Measurements from ENCODE around the gene MED13L. TPM values are rescaled to one million over a fixed set of nuclear protein-coding genes. Genes with fewer than 3 reads are reported as not detected.
A peak's percentile ranks its signal among the peaks of the same experiment; 100 is the strongest.

MED13L gene
- total RNA-seq, 5 donors from 2014 or later (not counting 1 experiment from before 2014, with no cell fraction given) = 126 to 216 (median 133) TPM

DNA sequence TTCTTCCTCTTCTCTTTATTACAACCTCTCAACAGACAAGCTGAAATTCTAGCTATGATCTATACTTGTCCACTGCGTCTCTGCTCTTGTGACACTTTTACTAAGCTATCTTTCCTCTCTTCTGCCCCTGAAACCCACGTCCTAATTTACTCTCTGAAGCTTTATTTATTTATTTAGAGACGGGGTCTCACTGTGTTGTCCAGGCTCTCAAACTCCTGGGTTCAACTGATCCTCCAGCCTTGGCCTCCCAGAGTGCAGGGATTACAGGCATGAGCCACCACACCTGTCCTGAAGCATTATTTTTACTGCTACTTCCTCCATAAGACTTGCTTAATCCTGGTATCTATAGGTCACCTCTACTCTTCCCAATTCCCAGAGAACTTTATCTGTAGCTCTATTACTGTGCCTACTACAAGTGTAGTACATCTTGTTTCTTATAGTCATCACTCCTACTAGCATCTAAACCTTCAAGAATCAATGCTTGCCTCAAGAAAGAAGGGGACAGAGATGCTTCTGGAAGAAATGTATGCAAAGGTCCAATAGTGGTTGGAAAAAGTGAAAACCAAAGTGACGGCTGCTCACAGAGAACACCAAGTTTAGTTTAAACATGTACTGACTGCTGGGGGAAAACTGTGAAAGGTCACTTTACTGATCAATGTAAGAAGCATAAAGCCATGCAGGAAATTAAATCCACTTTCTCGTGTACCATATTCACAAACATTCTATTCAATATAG, 61.3 kb downstream of the MED13L start:
- Mint-ChIP-seq H3K4me1 (peaks cover 65 to 69% (median 69%) of the 10 kb centered on the region in 3 donors), H3K36me3 (no peaks in the 10 kb centered on the region)

DNA sequence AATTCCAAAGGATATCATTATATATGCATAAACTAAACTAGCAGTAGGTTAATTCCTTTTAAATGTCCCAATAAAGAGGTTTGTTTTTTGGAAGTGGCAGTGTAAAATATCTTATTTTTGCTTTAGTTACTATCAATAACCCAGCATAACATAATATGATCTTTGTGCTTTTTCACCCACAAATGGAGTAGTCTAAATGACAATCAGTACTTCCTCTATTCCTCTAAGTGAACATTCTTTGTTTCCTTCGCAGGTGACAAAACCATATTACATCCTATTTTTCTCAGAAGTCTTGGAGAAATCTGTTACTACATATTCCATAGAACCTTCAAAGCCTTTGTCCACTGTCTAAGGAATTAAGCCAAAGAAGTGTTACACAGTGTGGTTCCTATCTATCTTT, 62.5 kb downstream of the MED13L start:
- H3K4me1 Mint-ChIP-seq = peaks cover 76 to 80% (median 80%) of the 10 kb centered on the region in 3 donors
- DNase-seq = no peak
- WGBS (ENCODE audit: insufficient coverage) = 70% methylated on average over 1 of the region's 1 CpG
- H3K27me3 Mint-ChIP-seq = no peaks in the 10 kb centered on the region
- no peaks in the 10 kb centered on the region for H3K36me3 Mint-ChIP-seq
- H3K36me3 ChIP-seq (ENCODE audit: control insufficient read depth in 2 of 2, extremely low read depth in 1 of 2, insufficient read depth in 1 of 2, low read length in 1 of 2) = no peaks in the 10 kb centered on the region
- peak overlapping the region in 1 of 3 donors; percentile 2 for H3K4me3 Mint-ChIP-seq
- H3K9me3 ChIP-seq = no peaks in the 10 kb centered on the region
- H3K27ac ChIP-seq (ENCODE audit: low read length) = no peak overlapping the region
- no peak for ATAC-seq (replicated peaks in 1 of 4)
- no peaks in the 10 kb centered on the region for H3K9me3 Mint-ChIP-seq
- ChIA-PET CTCF (no interaction called here), POLR2A (no interaction called here)
- H3K27me3 ChIP-seq (replicated peaks in 1 of 2; ENCODE audit: control insufficient read depth in 2 of 2, extremely low read depth in 1 of 2, insufficient read depth in 2 of 2, low read length in 1 of 2) = no peaks in the 10 kb centered on the region
- H3K4me1 ChIP-seq (ENCODE audit: control insufficient read depth in 1 of 2, extremely low read depth in 1 of 2, insufficient read depth in 2 of 2, low read length in 2 of 2) = peaks cover 2 to 38% of the 10 kb centered on the region in 2 experiments
- no peak overlapping the region for H3K4me3 ChIP-seq (ENCODE audit: control insufficient read depth in 1 of 2, extremely low read depth in 1 of 2, low read length in 1 of 2)
- H3K27ac Mint-ChIP-seq = no peak overlapping the region

More for the DNA sequence above, 61.3 kb downstream of the MED13L start:
- no peaks in the 10 kb centered on the region for H3K27me3 ChIP-seq (replicated peaks in 1 of 2; ENCODE audit: control insufficient read depth in 2 of 2, extremely low read depth in 1 of 2, insufficient read depth in 2 of 2, low read length in 1 of 2)
- Mint-ChIP-seq H3K27ac (no peak overlapping the region), H3K9me3 (no peaks in the 10 kb centered on the region), H3K27me3 (no peaks in the 10 kb centered on the region), H3K4me3 (peak overlapping the region in 1 of 3 donors; percentile 2)
- no peak overlapping the region for H3K4me3 ChIP-seq (ENCODE audit: control insufficient read depth in 1 of 2, extremely low read depth in 1 of 2, low read length in 1 of 2)
- 96% methylated on average over 3 of the region's 5 CpGs for WGBS (ENCODE audit: insufficient coverage)
- H3K36me3 ChIP-seq (ENCODE audit: control insufficient read depth in 2 of 2, extremely low read depth in 1 of 2, insufficient read depth in 1 of 2, low read length in 1 of 2) = no peaks in the 10 kb centered on the region
- ChIA-PET CTCF (interaction anchor here in 1 of 2 donors (0.6 kb wide), 1 partner anchor 150 kb away, joined by 3 read pairs; no protein-coding TSS in a partner anchor), POLR2A (interaction anchor here in 1 of 2 donors (0.6 kb wide), 1 partner anchor 11 kb away, joined by 6 read pairs; no protein-coding TSS in a partner anchor)
- peaks cover 5 to 27% of the 10 kb centered on the region in 2 experiments for H3K4me1 ChIP-seq (ENCODE audit: control insufficient read depth in 1 of 2, extremely low read depth in 1 of 2, insufficient read depth in 2 of 2, low read length in 2 of 2)
- no peaks in the 10 kb centered on the region for H3K9me3 ChIP-seq
- DNase-seq (no peak), ATAC-seq (replicated peaks in 1 of 4) (no peak)
- H3K27ac ChIP-seq (ENCODE audit: low read length) = no peak overlapping the region

- Mint-ChIP-seq H3K4me3 (peak overlapping the region in 1 of 3 donors; percentile 2), H3K27me3 (no peaks in the 10 kb centered on the region), H3K27ac (no peak overlapping the region), H3K36me3 (no peaks in the 10 kb centered on the region), H3K4me1 (peaks cover 86 to 90% (median 88%) of the 10 kb centered on the region in 3 donors), H3K9me3 (no peaks in the 10 kb centered on the region)
- CTCF ChIA-PET = no interaction called here
- no peaks in the 10 kb centered on the region for H3K9me3 ChIP-seq
- H3K36me3 ChIP-seq (ENCODE audit: control insufficient read depth in 2 of 2, extremely low read depth in 1 of 2, insufficient read depth in 1 of 2, low read length in 1 of 2) = no peaks in the 10 kb centered on the region
- POLR2A ChIA-PET = no interaction called here
- DNase-seq (no peak), ATAC-seq (replicated peaks in 1 of 4) (peak in 1 of 4 experiments; percentile 68)
- H3K4me1 ChIP-seq (ENCODE audit: control insufficient read depth in 1 of 2, extremely low read depth in 1 of 2, insufficient read depth in 2 of 2, low read length in 2 of 2) = peaks cover 2 to 46% of the 10 kb centered on the region in 2 experiments
- no peak overlapping the region for H3K27ac ChIP-seq (ENCODE audit: low read length)
- no peaks in the 10 kb centered on the region for H3K27me3 ChIP-seq (replicated peaks in 1 of 2; ENCODE audit: control insufficient read depth in 2 of 2, extremely low read depth in 1 of 2, insufficient read depth in 2 of 2, low read length in 1 of 2)
- H3K4me3 ChIP-seq (ENCODE audit: control insufficient read depth in 1 of 2, extremely low read depth in 1 of 2, low read length in 1 of 2) = no peak overlapping the region
- WGBS (ENCODE audit: insufficient coverage) = 100% methylated on average over 1 of the region's 4 CpGs
Measured at GRCh38 chr12:116213885-116214527, 63.5 kb downstream of the MED13L start.

GRCh38 chr12:116213014-116213413, 64.5 kb downstream of the MED13L start:
- Mint-ChIP-seq H3K36me3 (no peaks in the 10 kb centered on the region), H3K4me3 (peak overlapping the region in 1 of 3 donors; percentile 1), H3K27ac (no peak overlapping the region), H3K27me3 (no peaks in the 10 kb centered on the region), H3K9me3 (no peaks in the 10 kb centered on the region), H3K4me1 (peaks cover 85 to 86% (median 85%) of the 10 kb centered on the region in 3 donors)
- ATAC-seq (replicated peaks in 1 of 4) = no peak
- H3K4me1 ChIP-seq (ENCODE audit: control insufficient read depth in 1 of 2, extremely low read depth in 1 of 2, insufficient read depth in 2 of 2, low read length in 2 of 2) = peaks cover 2 to 49% of the 10 kb centered on the region in 2 experiments
- H3K36me3 ChIP-seq (ENCODE audit: control insufficient read depth in 2 of 2, extremely low read depth in 1 of 2, insufficient read depth in 1 of 2, low read length in 1 of 2) = no peaks in the 10 kb centered on the region
- 90% methylated on average over 3 of the region's 4 CpGs for WGBS (ENCODE audit: insufficient coverage)
- no peak for DNase-seq
- CTCF ChIA-PET = no interaction called here
- no peak overlapping the region for H3K27ac ChIP-seq (ENCODE audit: low read length)
- no peaks in the 10 kb centered on the region for H3K27me3 ChIP-seq (replicated peaks in 1 of 2; ENCODE audit: control insufficient read depth in 2 of 2, extremely low read depth in 1 of 2, insufficient read depth in 2 of 2, low read length in 1 of 2)
- POLR2A ChIA-PET = no interaction called here
- no peak overlapping the region for H3K4me3 ChIP-seq (ENCODE audit: control insufficient read depth in 1 of 2, extremely low read depth in 1 of 2, low read length in 1 of 2)
- H3K9me3 ChIP-seq = no peaks in the 10 kb centered on the region

DNA sequence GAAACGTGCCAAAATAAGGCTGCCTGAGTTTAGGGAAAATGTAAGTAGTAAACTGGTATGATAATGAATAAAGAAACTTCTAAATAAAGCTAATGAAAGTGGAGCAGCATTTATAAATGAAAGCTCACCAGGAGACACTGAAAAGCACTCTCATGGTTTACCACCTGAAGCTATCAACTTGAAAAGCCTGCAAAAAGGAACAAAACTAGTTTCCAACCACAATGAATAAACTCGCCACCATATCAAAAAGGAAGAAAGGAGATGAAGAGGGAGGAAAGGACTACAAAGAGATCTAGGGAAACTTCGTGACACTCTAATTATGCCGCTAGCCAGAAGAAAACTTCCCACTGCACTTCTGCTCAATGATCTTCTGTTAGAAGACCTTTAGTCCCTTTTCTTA, 66.7 kb downstream of the MED13L start:
- Mint-ChIP-seq H3K9me3 (no peaks in the 10 kb centered on the region), H3K4me1 (peaks cover 77 to 82% (median 78%) of the 10 kb centered on the region in 3 donors), H3K27ac (no peak overlapping the region), H3K36me3 (no peaks in the 10 kb centered on the region), H3K27me3 (no peaks in the 10 kb centered on the region), H3K4me3 (peak overlapping the region; percentile 0 to 35 (median 32))
- Histone ChIP-seq H3K4me1 (ENCODE audit: control insufficient read depth in 1 of 2, extremely low read depth in 1 of 2, insufficient read depth in 2 of 2, low read length in 2 of 2) (peaks cover 0 to 50% of the 10 kb centered on the region in 2 experiments), H3K36me3 (ENCODE audit: control insufficient read depth in 2 of 2, extremely low read depth in 1 of 2, insufficient read depth in 1 of 2, low read length in 1 of 2) (no peaks in the 10 kb centered on the region), H3K27me3 (replicated peaks in 1 of 2; ENCODE audit: control insufficient read depth in 2 of 2, extremely low read depth in 1 of 2, insufficient read depth in 2 of 2, low read length in 1 of 2) (no peaks in the 10 kb centered on the region), H3K9me3 (no peaks in the 10 kb centered on the region), H3K27ac (ENCODE audit: low read length) (no peak overlapping the region), H3K4me3 (ENCODE audit: control insufficient read depth in 1 of 2, extremely low read depth in 1 of 2, low read length in 1 of 2) (peak overlapping the region in 1 of 2 donors; percentile 15)
- WGBS (ENCODE audit: insufficient coverage) = 50% methylated on average over 1 of the region's 4 CpGs
- no peak for DNase-seq
- peak in 1 of 4 experiments; percentile 34 for ATAC-seq (replicated peaks in 1 of 4)
- POLR2A ChIA-PET = no interaction called here
- CTCF ChIA-PET = no interaction called here

- ChIA-PET POLR2A (no interaction called here), CTCF (interaction anchor here in 1 of 2 donors (0.6 kb wide), 1 partner anchor 148 kb away, joined by 5 read pairs; no protein-coding TSS in a partner anchor)
- peaks cover 3% of the 10 kb centered on the region for H3K36me3 Mint-ChIP-seq
- Histone ChIP-seq H3K4me3 (ENCODE audit: control insufficient read depth in 1 of 2, extremely low read depth in 1 of 2, low read length in 1 of 2) (no peak overlapping the region), H3K27me3 (replicated peaks in 1 of 2; ENCODE audit: control insufficient read depth in 2 of 2, extremely low read depth in 1 of 2, insufficient read depth in 2 of 2, low read length in 1 of 2) (no peaks in the 10 kb centered on the region), H3K9me3 (no peaks in the 10 kb centered on the region), H3K36me3 (ENCODE audit: control insufficient read depth in 2 of 2, extremely low read depth in 1 of 2, insufficient read depth in 1 of 2, low read length in 1 of 2) (no peaks in the 10 kb centered on the region), H3K27ac (ENCODE audit: low read length) (no peak overlapping the region), H3K4me1 (ENCODE audit: control insufficient read depth in 1 of 2, extremely low read depth in 1 of 2, insufficient read depth in 2 of 2, low read length in 2 of 2) (peaks cover 0 to 45% of the 10 kb centered on the region in 2 experiments)
- 82% methylated on average over 2 of the region's 5 CpGs for WGBS (ENCODE audit: insufficient coverage)
- H3K4me3 Mint-ChIP-seq = peak overlapping the region in 1 of 3 donors; percentile 20
- no peak for DNase-seq
- H3K4me1 Mint-ChIP-seq = peaks cover 72 to 80% (median 75%) of the 10 kb centered on the region in 3 donors
- H3K27me3 Mint-ChIP-seq = no peaks in the 10 kb centered on the region
- H3K27ac Mint-ChIP-seq = no peak overlapping the region
- ATAC-seq (replicated peaks in 1 of 4) = no peak
- H3K9me3 Mint-ChIP-seq = no peaks in the 10 kb centered on the region
Measured at GRCh38 chr12:116210131-116210530, 67.4 kb downstream of the MED13L start.

All from T-cell (primary cell).